H1 (cell line): ENCODE data around the gene RRAGC. TPM values are rescaled to one million over a fixed set of nuclear protein-coding genes. Genes with fewer than 3 reads are reported as not detected.

Experiments
- CTCF ChIA-PET: fragments of 300-600 bp; sonication (Branson Sonifier 250); formaldehyde crosslinking; loops from one replicate; lab custom pipeline; 2021; ENCODE audit not compliant: partially characterized antibody; lab: Charles Lee
- POLR2A ChIA-PET: fragments of 300-600 bp; sonication (Branson Sonifier 250); formaldehyde crosslinking; loops from one replicate; lab custom pipeline; 2021; ENCODE audit warnings: inconsistent platforms; ENCODE audit not compliant: partially characterized antibody; lab: Charles Lee
- DNase-seq, 2 experiments: peaks; one replicate each; pipeline versions ENCODE4 v3.0.0 to v3.0.0-alpha.2; 2010 to 2022; ENCODE audit warnings: low spot score in 2 of 2, low read depth in 1 of 2, mixed read lengths in 1 of 2
- FAIRE-seq: peaks from 2 replicates; lab custom pipeline; 2011; peaks lifted over from hg19 to GRCh38; lab: Jason Lieb, UNC
- H2AFZ ChIP-seq: 2 replicates; pipeline ENCODE4 v1.8.1; 2012; ENCODE audit warnings: low read length, inconsistent platforms
- H2AK5ac ChIP-seq: 2 replicates; pipeline ENCODE4 v1.6.1; 2013; ENCODE audit warnings: low read depth, low read length
- H2BK120ac ChIP-seq: replicated peaks from 2 replicates; pipeline ENCODE3; 2013; ENCODE audit warnings: low read depth, low read length, inconsistent platforms
- H2BK12ac ChIP-seq: 2 replicates; pipeline ENCODE4 v1.6.1; 2013; ENCODE audit warnings: low read depth, low read length
- H2BK15ac ChIP-seq: 2 replicates; pipeline ENCODE4 v1.6.1; 2013; ENCODE audit warnings: low read length
- H2BK20ac ChIP-seq: 2 replicates; pipeline ENCODE4 v1.6.1; 2013; ENCODE audit warnings: low read length
- H2BK5ac ChIP-seq: 2 replicates; pipeline ENCODE4 v1.6.1; 2013; ENCODE audit warnings: low read depth, low read length
- H3K14ac ChIP-seq: 2 replicates; pipeline ENCODE4 v1.6.1; 2013; ENCODE audit warnings: inconsistent platforms; ENCODE audit not compliant: insufficient read length
- H3K18ac ChIP-seq: 2 replicates; pipeline ENCODE4 v1.6.1; 2013; ENCODE audit warnings: low read length; ENCODE audit errors: extremely low read depth
- H3K23ac ChIP-seq: 2 replicates; pipeline ENCODE4 v1.6.1; 2013; ENCODE audit warnings: inconsistent platforms; ENCODE audit not compliant: insufficient read length
- H3K23me2 ChIP-seq: 2 replicates; pipeline ENCODE4 v1.6.1; 2013; ENCODE audit warnings: low read depth, low read length
- H3K27ac ChIP-seq: 2 replicates; pipeline ENCODE4 v1.6.1; 2011; ENCODE audit warnings: low read depth, low read length, inconsistent platforms
- H3K27me3 ChIP-seq, 4 experiments: replicated peaks in 1 of 4; 1 replicate in 1 of 4; 2 replicates in 3 of 4; pipeline versions ENCODE4 v1.6.1 to v1.8.1; 2011 to 2013; ENCODE audit warnings: low read length in 3 of 4, mild to moderate bottlenecking in 3 of 4, inconsistent platforms in 2 of 4, mixed read lengths in 2 of 4, moderate library complexity in 1 of 4; ENCODE audit not compliant: control insufficient read depth in 3 of 4, insufficient read depth in 3 of 4; ENCODE audit errors: extremely low read depth in 1 of 4
- H3K36me3 ChIP-seq, 4 experiments: 2 replicates each; pipeline versions ENCODE4 v1.6.1 to v1.8.1; 2011 to 2013; ENCODE audit warnings: mild to moderate bottlenecking in 4 of 4, low read length in 3 of 4, moderate library complexity in 2 of 4, control low read depth in 1 of 4, inconsistent platforms in 1 of 4; ENCODE audit not compliant: insufficient read depth in 4 of 4, control insufficient read depth in 2 of 4
- H3K4ac ChIP-seq: replicated peaks from 2 replicates; pipeline ENCODE3; 2013; ENCODE audit warnings: low read length, low read depth, mixed read lengths, inconsistent platforms; ENCODE audit not compliant: insufficient read length
- H3K4me1 ChIP-seq, 4 experiments: replicated peaks in 1 of 4; 1 replicate in 1 of 4; 2 replicates in 3 of 4; pipeline versions ENCODE4 v1.6.1 to v1.8.1; 2011 to 2013; ENCODE audit warnings: low read length in 3 of 4, inconsistent platforms in 2 of 4, mixed read lengths in 1 of 4; ENCODE audit not compliant: insufficient read depth in 4 of 4, control insufficient read depth in 3 of 4
- H3K4me2 ChIP-seq, 2 experiments: 2 replicates each; pipeline versions ENCODE4 v1.6.1 to v1.8.1; 2011 to 2013; ENCODE audit warnings: low read depth in 2 of 2, low read length in 2 of 2, control low read depth in 1 of 2, inconsistent platforms in 1 of 2, mild to moderate bottlenecking in 1 of 2; ENCODE audit not compliant: insufficient read depth in 1 of 2
- H3K4me3 ChIP-seq, 4 experiments: fragments of 200-600, 300-600 bp in 1 of 4; sonication (generic), shearing (Covaris generic), sonication (Bioruptor Twin) in 1 of 4; 2 replicates each; pipeline versions ENCODE4 v1.5.1 to v1.8.1; 2011 to 2016; ENCODE audit warnings: low read length in 4 of 4, low read depth in 3 of 4, control low read depth in 2 of 4, inconsistent platforms in 2 of 4, mild to moderate bottlenecking in 2 of 4, mixed read lengths in 1 of 4, moderate library complexity in 1 of 4; ENCODE audit not compliant: insufficient read depth in 2 of 4; ENCODE audit errors: extremely low read depth in 1 of 4
- H3K56ac ChIP-seq: replicated peaks from 2 replicates; pipeline ENCODE3; 2013; ENCODE audit warnings: low read depth, mild to moderate bottlenecking, mixed read lengths, low read length, inconsistent platforms; ENCODE audit not compliant: insufficient read length
- H3K79me1 ChIP-seq: 2 replicates; pipeline ENCODE4 v1.6.1; 2013; ENCODE audit warnings: low read depth, low read length, control low read depth
- H3K79me2 ChIP-seq, 2 experiments: 2 replicates each; pipeline versions ENCODE4 v1.6.1 to v1.8.1; 2012 to 2013; ENCODE audit warnings: low read length in 2 of 2, mild to moderate bottlenecking in 2 of 2, inconsistent platforms in 1 of 2; ENCODE audit not compliant: insufficient read depth in 2 of 2, control insufficient read depth in 1 of 2
- H3K9ac ChIP-seq, 4 experiments: replicated peaks in 1 of 4; 1 replicate in 1 of 4; 2 replicates in 3 of 4; pipeline versions ENCODE4 v1.6.1 to v1.8.1; 2011 to 2013; ENCODE audit warnings: low read depth in 3 of 4, low read length in 3 of 4, control low read depth in 2 of 4, mild to moderate bottlenecking in 2 of 4, moderate library complexity in 2 of 4, inconsistent platforms in 1 of 4; ENCODE audit errors: extremely low read depth in 1 of 4
- H3K9me3 ChIP-seq, 2 experiments: 2 replicates each; pipeline versions ENCODE4 v1.6.1 to v1.8.1; 2012 to 2013; ENCODE audit warnings: mild to moderate bottlenecking in 2 of 2, moderate library complexity in 2 of 2, control low read depth in 1 of 2, inconsistent platforms in 1 of 2, low read depth in 1 of 2, low read length in 1 of 2, mixed read lengths in 1 of 2; ENCODE audit not compliant: insufficient read depth in 2 of 2
- H4K20me1 ChIP-seq, 2 experiments: replicated peaks in 1 of 2; 2 replicates each; pipeline versions ENCODE3 to v1.8.1; 2011 to 2013; ENCODE audit warnings: inconsistent platforms in 2 of 2, low read length in 2 of 2, mild to moderate bottlenecking in 1 of 2; ENCODE audit not compliant: insufficient read depth in 2 of 2, control insufficient read depth in 1 of 2
- H4K5ac ChIP-seq: 2 replicates; pipeline ENCODE4 v1.6.1; 2013; ENCODE audit warnings: low read length, low read depth, mixed read lengths, inconsistent platforms; ENCODE audit not compliant: insufficient read length
- H4K8ac ChIP-seq: 2 replicates; pipeline ENCODE4 v1.8.0; 2013; ENCODE audit warnings: mild to moderate bottlenecking, moderate library complexity, low read length, inconsistent platforms; ENCODE audit not compliant: insufficient read depth; ENCODE audit errors: extremely low read depth
- H4K91ac ChIP-seq: replicated peaks from 2 replicates; pipeline ENCODE3; 2013; ENCODE audit warnings: low read length, mixed read lengths, inconsistent platforms; ENCODE audit not compliant: insufficient read length
- BCL11A ChIP-seq, 2 experiments: IDR thresholded peaks; one replicate each; pipeline ENCODE4 v1.6.1; 2011; ENCODE audit warnings: low read depth in 2 of 2, low read length in 2 of 2, mild to moderate bottlenecking in 2 of 2
- CHD1 ChIP-seq: IDR thresholded peaks from 2 replicates; pipeline ENCODE4 v1.6.1; 2012; ENCODE audit warnings: low read depth, low read length, improper control_type of control experiment
- MAFK ChIP-seq: IDR thresholded peaks from 2 replicates; pipeline ENCODE4 v1.6.1; 2012; ENCODE audit warnings: low read depth, mild to moderate bottlenecking, improper control_type of control experiment, low read length
- SIN3A ChIP-seq, 2 experiments: IDR thresholded peaks in 1 of 2; conservative IDR thresholded peaks in 1 of 2; 2 replicates each; pipeline ENCODE4 v1.6.1; 2011 to 2012; ENCODE audit warnings: low read length in 2 of 2, improper control_type of control experiment in 1 of 2, low read depth in 1 of 2, mild to moderate bottlenecking in 1 of 2
- TAF7 ChIP-seq: optimal IDR thresholded peaks from 2 replicates; pipeline ENCODE3; 2011; ENCODE audit warnings: low read depth, mild to moderate bottlenecking, inconsistent platforms, low read length, moderate library complexity, borderline replicate concordance
- WGBS, 2 experiments: shearing (Covaris generic) in 1 of 2; methylation state at CpG; one replicate each; pipeline versions ENCODE4 v1.1.6 to v1.1.7; 2013 to 2015; ENCODE audit warnings: low lambda C conversion rate in 2 of 2, mixed read lengths in 2 of 2, inconsistent platforms in 1 of 2, low coverage in 1 of 2, missing lambda C conversion rate in 1 of 2; ENCODE audit not compliant: insufficient replicate concordance in 2 of 2, insufficient coverage in 1 of 2, insufficient read length in 1 of 2; ENCODE audit errors: extremely low coverage in 1 of 2, missing lambda C conversion rate in 1 of 2; 5-methylcytosine and 5-hydroxymethylcytosine counted together
- polyA plus RNA-seq, 7 experiments: library from polyadenylated mRNA; depleted of rRNA in 3 of 7; stranded (reverse) in 5 of 7; unstranded in 2 of 7; fragments of >200 nt in 5 of 7; fragments of 200-250 nt in 2 of 7; gene quantifications; 1 replicate in 5 of 7; 2 replicates in 1 of 7; 4 replicates in 1 of 7; pipeline versions ENCODE4 v1.2.1 to v1.2.3, GENCODE V29; 2011 to 2013; ENCODE audit warnings: missing spikeins in 2 of 7, mixed read lengths in 2 of 7
- total RNA-seq: library from RNA; stranded (reverse); fragmentation: NEBNext Ultra II Directional; extraction: Animal tissue kit (Norgen Biotek cat#: 25700); gene quantifications from 2 replicates; pipeline ENCODE4 v1.2.1, GENCODE V29; 2021
- TF ChIP-seq, protein P1 (sequence below), 3 experiments: IDR thresholded peaks; 1 replicate in 2 of 3; 2 replicates in 1 of 3; pipeline versions ENCODE4 v1.5.1 to v1.6.1; 2011; ENCODE audit warnings: low read length in 3 of 3, mild to moderate bottlenecking in 3 of 3, inconsistent platforms in 2 of 3, low read depth in 1 of 3, moderate library complexity in 1 of 3; ENCODE audit not compliant: insufficient read depth in 1 of 3; ENCODE audit errors: control extremely low read depth in 1 of 3
- TF ChIP-seq, protein P2 (sequence below): IDR thresholded peaks from 2 replicates; pipeline ENCODE4 v1.6.1; 2012; ENCODE audit warnings: inconsistent platforms

The RRAGC gene
- total and polyA plus RNA-seq, 2 of the 8 experiments (the other 6 are each of a cell fraction or from before 2014, with no cell fraction given) = 12.0 to 16.5 TPM

DNA sequence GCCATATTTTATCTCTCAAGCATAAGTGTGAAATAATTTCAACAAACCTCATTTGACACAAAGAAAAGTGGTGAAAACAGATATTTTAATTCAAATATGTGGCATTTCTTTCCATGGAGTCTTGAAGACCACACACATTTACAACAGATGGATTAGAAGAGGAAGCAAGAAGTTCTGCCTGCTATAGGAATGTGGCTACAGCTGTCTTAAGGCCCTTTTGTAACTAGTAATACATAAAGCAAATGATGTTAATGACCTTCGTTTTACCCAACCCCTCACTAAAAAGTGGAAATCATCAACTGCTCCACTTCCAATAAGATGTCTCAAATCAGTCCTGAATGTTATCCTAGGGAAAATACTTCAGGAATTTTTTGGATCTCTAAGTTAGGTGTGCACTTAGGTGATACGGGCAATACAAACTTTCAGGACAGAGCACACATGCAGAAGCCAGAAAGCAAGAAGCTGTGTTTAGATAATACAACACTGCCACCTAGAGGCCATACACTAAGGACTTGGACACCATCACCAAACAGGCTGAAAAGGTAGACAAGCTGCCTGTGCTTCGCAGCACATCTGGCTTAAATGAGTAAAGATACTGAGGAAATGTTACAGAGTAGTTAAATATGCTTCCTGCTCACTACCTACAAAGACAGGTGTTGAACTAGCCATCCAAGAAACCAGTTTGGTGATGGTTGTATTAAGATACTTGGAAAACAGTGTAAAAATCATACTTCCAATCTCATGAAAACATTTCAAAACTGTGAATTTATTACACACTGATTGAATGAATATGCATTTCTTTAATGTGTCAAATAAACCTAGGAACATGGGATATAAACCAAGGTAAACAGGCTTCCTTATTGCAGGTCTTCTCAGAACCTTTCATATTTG, 24.4 kb downstream of the RRAGC start:
- no peak overlapping the region for H3K23ac ChIP-seq
- H3K4me1 ChIP-seq = peaks cover 0 to 2% (median 0%) of the 10 kb centered on the region in 4 experiments; a peak in 3 of 7 replicates
- H3K56ac ChIP-seq = no peak overlapping the region
- POLR2A ChIA-PET = interaction anchor here (0.6 to 0.9 kb wide), 5 partner anchors 8 to 239 kb away, joined by 3 read pairs; no protein-coding TSS in a partner anchor
- peaks cover 0 to 16% (median 10%) of the 10 kb centered on the region in 4 experiments; a peak in 4 of 8 replicates for H3K36me3 ChIP-seq
- FAIRE-seq (peak; percentile 100), DNase-seq (no peak)
- H2BK120ac ChIP-seq = no peak overlapping the region
- H3K9ac ChIP-seq = no peak overlapping the region
- no peak overlapping the region for H2BK5ac ChIP-seq
- no peaks in the 10 kb centered on the region for H3K27me3 ChIP-seq
- H2AFZ ChIP-seq = no peak overlapping the region
- no peaks in the 10 kb centered on the region for H3K9me3 ChIP-seq
- H2AK5ac ChIP-seq = no peak overlapping the region
- no peaks in the 10 kb centered on the region for H3K79me2 ChIP-seq
- no peak overlapping the region for H3K4ac ChIP-seq
- no peak overlapping the region for H3K14ac ChIP-seq
- CTCF ChIA-PET = interaction anchor here (0.6 to 7.9 kb wide), 33 partner anchors 8 to 848 kb away, joined by 3 to 71 read pairs (median 3); no protein-coding TSS in a partner anchor
- H4K20me1 ChIP-seq = no peaks in the 10 kb centered on the region
- H3K79me1 ChIP-seq = no peaks in the 10 kb centered on the region
- no peak overlapping the region for H3K18ac ChIP-seq
- no peak overlapping the region for H3K27ac ChIP-seq
- no peak overlapping the region for H2BK12ac ChIP-seq
- 63% methylated on average over 3 of the region's 3 CpGs; no CpG with 5 or more reads in 1 of the 2 experiments for WGBS, 2 experiments
- no peak overlapping the region for H2BK20ac ChIP-seq
- H3K4me3 ChIP-seq = no peak overlapping the region
- H4K8ac ChIP-seq = no peak overlapping the region
- no peak overlapping the region for H3K4me2 ChIP-seq
- H4K91ac ChIP-seq = no peak overlapping the region
- no peaks in the 10 kb centered on the region; the same call in 1 of the 2 replicates for H3K23me2 ChIP-seq
- H4K5ac ChIP-seq = no peak overlapping the region
- H2BK15ac ChIP-seq = no peak overlapping the region
- TF ChIP-seq SIN3A (conservative IDR thresholded peaks at IDR 0.05 in 1 of 2, IDR thresholded peaks at IDR 0.05 in 1 of 2; ENCODE audit: low read depth in 1 of 2, low read length in 2 of 2) = no peak
- TF ChIP-seq MAFK = no peak
- no peak for TF ChIP-seq CHD1
- TF ChIP-seq, protein P1, sequence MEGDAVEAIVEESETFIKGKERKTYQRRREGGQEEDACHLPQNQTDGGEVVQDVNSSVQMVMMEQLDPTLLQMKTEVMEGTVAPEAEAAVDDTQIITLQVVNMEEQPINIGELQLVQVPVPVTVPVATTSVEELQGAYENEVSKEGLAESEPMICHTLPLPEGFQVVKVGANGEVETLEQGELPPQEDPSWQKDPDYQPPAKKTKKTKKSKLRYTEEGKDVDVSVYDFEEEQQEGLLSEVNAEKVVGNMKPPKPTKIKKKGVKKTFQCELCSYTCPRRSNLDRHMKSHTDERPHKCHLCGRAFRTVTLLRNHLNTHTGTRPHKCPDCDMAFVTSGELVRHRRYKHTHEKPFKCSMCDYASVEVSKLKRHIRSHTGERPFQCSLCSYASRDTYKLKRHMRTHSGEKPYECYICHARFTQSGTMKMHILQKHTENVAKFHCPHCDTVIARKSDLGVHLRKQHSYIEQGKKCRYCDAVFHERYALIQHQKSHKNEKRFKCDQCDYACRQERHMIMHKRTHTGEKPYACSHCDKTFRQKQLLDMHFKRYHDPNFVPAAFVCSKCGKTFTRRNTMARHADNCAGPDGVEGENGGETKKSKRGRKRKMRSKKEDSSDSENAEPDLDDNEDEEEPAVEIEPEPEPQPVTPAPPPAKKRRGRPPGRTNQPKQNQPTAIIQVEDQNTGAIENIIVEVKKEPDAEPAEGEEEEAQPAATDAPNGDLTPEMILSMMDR (IDR thresholded peaks at IDR 0.05; ENCODE audit: control extremely low read depth in 1 of 3, insufficient read depth in 1 of 3, low read depth in 1 of 3, low read length in 3 of 3) = peak; percentile 21 to 91 (median 78)
- no peak for TF ChIP-seq BCL11A (IDR thresholded peaks at IDR 0.05; ENCODE audit: low read depth in 2 of 2, low read length in 2 of 2)
- TF ChIP-seq TAF7 = no peak
- TF ChIP-seq, protein P2, sequence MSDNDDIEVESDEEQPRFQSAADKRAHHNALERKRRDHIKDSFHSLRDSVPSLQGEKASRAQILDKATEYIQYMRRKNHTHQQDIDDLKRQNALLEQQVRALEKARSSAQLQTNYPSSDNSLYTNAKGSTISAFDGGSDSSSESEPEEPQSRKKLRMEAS = no peak
